ENCODE results near the gene GPR137C. TPM values are rescaled to one million over a fixed set of nuclear protein-coding genes. Genes with fewer than 3 reads are reported as not detected.
A peak's percentile ranks its signal among the peaks of the same experiment; 100 is the strongest.

Gene GPR137C, protein sequence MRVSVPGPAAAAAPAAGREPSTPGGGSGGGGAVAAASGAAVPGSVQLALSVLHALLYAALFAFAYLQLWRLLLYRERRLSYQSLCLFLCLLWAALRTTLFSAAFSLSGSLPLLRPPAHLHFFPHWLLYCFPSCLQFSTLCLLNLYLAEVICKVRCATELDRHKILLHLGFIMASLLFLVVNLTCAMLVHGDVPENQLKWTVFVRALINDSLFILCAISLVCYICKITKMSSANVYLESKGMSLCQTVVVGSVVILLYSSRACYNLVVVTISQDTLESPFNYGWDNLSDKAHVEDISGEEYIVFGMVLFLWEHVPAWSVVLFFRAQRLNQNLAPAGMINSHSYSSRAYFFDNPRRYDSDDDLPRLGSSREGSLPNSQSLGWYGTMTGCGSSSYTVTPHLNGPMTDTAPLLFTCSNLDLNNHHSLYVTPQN
- total RNA-seq: 1 to 10 TPM in 1 of 4 donors, under 1 TPM in 3; 0.39 to 1.2 (median 0.45) TPM

DNA sequence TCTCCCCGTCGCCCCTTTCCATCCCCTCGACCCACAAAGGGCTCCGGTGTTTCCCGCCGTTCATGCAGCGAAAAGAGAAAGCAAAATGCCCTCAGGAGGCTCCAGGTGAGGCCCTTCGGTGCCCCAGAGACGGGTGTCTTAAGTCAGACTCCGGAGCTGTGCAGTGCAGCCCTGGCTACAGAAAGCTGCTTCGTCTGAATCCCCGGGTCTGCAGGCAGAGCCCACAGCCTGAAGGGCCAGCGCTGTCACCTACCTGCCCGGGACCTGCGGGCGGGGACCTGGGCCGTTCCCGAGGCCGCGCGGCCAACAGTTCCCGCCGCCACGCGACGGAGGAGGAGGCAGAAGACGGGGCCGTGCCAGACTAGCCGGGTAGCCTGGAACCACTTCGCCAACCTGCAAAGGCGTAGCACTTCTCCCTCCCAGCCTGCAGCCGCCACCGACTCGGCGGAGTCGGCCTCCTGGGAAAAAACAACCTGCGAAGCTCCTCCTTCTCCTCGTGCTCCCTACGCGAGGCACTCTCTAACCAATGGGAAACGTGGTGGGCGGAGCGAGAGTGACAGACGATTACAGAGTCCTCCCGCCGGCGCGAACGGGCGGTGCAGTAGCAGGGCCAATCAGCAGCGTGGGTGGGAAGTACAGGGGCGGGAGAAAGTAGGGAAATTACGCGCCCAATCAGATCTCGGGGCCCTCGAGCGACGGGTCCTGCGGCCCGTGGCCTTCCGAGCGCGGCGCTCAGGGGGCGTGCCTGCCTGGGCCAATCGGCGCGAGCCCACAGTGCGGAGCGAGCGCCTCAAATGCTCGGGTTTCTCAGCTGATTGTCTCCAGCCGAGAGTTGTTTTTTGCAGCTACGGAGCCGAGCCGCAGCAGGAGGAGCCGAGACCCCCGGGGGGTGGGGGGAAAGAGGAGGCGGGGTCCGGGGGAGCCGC is at the start of gene GPR137C, which contains the start of gene TXNDC16:
GPR137C (plus strand) TSS at position 774 of the 926 bp plus-strand sequence. CDS start 312 bp downstream, outside the sequence.
TXNDC16 (minus strand) TSS at position 443 of the 926 bp plus-strand sequence. CDS start 8,948 bp downstream, outside the sequence.
- no peaks in the 10 kb centered on the region for H3K9me3 ChIP-seq
- peak within 1 kb of the TSS; percentile 86 to 96 (median 94) for H3K27ac ChIP-seq (replicated peaks in 1 of 4)
- no peaks in the 10 kb centered on the region for H3K36me3 ChIP-seq
- peak within 1 kb of the TSS; percentile 74 to 91 (median 82) for H3K4me3 ChIP-seq
- TF ChIP-seq EP300 (IDR thresholded peaks at IDR 0.05) (no peak), POLR2A (IDR thresholded peaks at IDR 0.05; ENCODE audit: low read depth) (peak; percentile 64), POLR2AphosphoS5 (IDR thresholded peaks at IDR 0.05) (peak; percentile 98 to 99)
- TF ChIP-seq, protein P1, sequence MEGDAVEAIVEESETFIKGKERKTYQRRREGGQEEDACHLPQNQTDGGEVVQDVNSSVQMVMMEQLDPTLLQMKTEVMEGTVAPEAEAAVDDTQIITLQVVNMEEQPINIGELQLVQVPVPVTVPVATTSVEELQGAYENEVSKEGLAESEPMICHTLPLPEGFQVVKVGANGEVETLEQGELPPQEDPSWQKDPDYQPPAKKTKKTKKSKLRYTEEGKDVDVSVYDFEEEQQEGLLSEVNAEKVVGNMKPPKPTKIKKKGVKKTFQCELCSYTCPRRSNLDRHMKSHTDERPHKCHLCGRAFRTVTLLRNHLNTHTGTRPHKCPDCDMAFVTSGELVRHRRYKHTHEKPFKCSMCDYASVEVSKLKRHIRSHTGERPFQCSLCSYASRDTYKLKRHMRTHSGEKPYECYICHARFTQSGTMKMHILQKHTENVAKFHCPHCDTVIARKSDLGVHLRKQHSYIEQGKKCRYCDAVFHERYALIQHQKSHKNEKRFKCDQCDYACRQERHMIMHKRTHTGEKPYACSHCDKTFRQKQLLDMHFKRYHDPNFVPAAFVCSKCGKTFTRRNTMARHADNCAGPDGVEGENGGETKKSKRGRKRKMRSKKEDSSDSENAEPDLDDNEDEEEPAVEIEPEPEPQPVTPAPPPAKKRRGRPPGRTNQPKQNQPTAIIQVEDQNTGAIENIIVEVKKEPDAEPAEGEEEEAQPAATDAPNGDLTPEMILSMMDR (IDR thresholded peaks at IDR 0.05): peak in 1 of 3 experiments; percentile 14
- H3K4me1 ChIP-seq: peaks cover 17 to 28% (median 28%) of the 10 kb centered on the region in 4 donors
- no peaks in the 10 kb centered on the region for H3K27me3 ChIP-seq
- WGBS: 1% methylated on average over 26 of the region's 81 CpGs
- intact Hi-C loops (cut with DNase I): loop anchor here (5.0 kb wide), 2 partner anchors 140 to 600 kb away; partner anchors contain the start of gene DDHD1
- peak; percentile 100 for DNase-seq (ENCODE audit: extremely low spot score)

DNA sequence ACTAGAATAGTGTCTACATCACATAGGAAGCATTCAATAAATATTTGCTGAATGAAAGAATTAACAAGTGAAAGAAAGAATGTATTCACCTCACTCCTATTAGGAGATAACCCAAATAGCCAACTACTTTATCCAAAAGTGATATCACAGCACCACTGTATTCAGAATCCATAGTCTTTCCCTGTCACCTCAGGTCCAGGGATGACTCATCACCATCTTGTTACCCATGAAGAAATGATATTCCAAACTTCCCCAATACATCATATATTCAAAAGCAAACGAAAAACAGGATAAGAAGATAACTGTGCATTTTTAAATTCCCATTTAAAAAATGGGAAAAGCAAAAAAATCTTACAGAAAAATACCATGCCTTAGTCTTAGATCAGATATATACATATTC is 39.4 kb upstream of the GPR137C start:
- Histone ChIP-seq H3K4me3 (no peak overlapping the region), H3K36me3 (peaks cover 0 to 32% (median 0%) of the 10 kb centered on the region in 4 donors), H3K27me3 (no peaks in the 10 kb centered on the region), H3K27ac (replicated peaks in 1 of 4) (no peak overlapping the region), H3K4me1 (no peaks in the 10 kb centered on the region), H3K9me3 (no peaks in the 10 kb centered on the region)
- TF ChIP-seq POLR2A (IDR thresholded peaks at IDR 0.05; ENCODE audit: low read depth): no peak
- TF ChIP-seq POLR2AphosphoS5 (IDR thresholded peaks at IDR 0.05): no peak
- TF ChIP-seq, protein P1 (IDR thresholded peaks at IDR 0.05): no peak
- no peak for TF ChIP-seq EP300 (IDR thresholded peaks at IDR 0.05)
- 87% methylated on average over 1 of the region's 1 CpG for WGBS
- DNase-seq (ENCODE audit: extremely low spot score): no peak
- intact Hi-C loops (cut with DNase I): no loop called here

DNA sequence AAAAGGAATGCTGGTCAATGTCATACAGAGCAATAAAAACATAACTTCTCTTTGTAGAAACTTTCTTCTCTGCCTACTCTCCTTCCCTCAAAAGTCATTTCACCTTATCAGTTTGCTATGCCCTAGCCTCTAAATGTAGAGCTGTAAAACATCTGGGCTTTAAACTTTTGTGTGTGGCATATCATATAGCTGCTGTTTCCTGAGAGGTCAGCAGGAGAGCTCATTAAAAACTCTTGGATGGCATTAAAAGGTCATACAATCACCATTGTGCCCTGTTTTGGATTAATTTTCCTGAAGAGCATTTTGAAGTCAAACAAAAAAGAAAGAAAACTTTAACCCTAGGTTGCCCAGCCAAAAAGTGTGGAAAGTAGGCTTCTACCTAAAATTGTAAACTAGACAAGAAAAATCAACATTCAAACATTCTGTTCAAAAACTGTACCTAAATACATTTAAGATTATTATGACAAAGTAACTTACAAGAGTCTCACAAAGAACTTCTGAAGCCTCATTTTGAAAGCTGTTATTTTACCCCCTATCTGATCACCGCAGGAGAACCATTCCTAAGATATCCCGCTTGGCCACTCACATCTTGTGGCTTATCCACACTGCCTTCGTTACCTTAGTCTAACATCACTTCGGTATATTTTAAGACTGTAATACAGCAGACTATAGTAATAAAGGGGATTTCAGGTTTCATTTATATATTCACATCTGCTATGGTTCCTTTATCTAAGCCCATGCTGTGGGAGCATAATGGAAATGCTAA is 38.4 kb upstream of the GPR137C start:
- intact Hi-C loops (cut with DNase I): no loop called here
- no peak for DNase-seq (ENCODE audit: extremely low spot score)
- no peaks in the 10 kb centered on the region for H3K9me3 ChIP-seq
- no peak overlapping the region for H3K27ac ChIP-seq (replicated peaks in 1 of 4)
- H3K27me3 ChIP-seq: no peaks in the 10 kb centered on the region
- H3K4me1 ChIP-seq: no peaks in the 10 kb centered on the region
- TF ChIP-seq POLR2A (IDR thresholded peaks at IDR 0.05; ENCODE audit: low read depth) (no peak), POLR2AphosphoS5 (IDR thresholded peaks at IDR 0.05) (no peak), EP300 (IDR thresholded peaks at IDR 0.05) (no peak)
- TF ChIP-seq, protein P1 (IDR thresholded peaks at IDR 0.05): no peak
- H3K4me3 ChIP-seq: no peak overlapping the region
- peaks cover 0 to 32% (median 0%) of the 10 kb centered on the region in 4 donors for H3K36me3 ChIP-seq
- WGBS: 94% methylated on average over 4 of the region's 4 CpGs

DNA sequence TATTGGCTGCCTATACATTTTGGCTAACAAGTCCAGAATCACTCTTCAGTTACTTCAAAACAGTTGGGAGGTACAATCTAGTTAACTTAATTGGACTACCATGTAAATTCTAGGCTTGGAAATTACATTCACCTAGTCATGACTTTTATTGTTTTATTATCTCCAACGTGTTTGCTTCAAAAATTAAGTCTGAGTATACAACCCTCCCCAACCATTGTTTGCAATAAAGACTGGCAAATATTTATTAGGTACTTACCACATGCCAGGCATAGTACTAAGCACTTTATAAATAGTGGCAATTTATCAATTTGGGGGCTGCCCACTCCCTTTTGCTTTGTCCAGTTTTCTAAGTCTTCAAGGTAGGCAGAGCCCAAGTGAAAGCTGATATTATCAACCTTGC is 30.6 kb upstream of the GPR137C start:
- H3K36me3 ChIP-seq: peaks cover 0 to 13% (median 0%) of the 10 kb centered on the region in 4 donors
- no peak for DNase-seq (ENCODE audit: extremely low spot score)
- H3K9me3 ChIP-seq: no peaks in the 10 kb centered on the region
- TF ChIP-seq POLR2A (IDR thresholded peaks at IDR 0.05; ENCODE audit: low read depth) (no peak), EP300 (IDR thresholded peaks at IDR 0.05) (no peak), POLR2AphosphoS5 (IDR thresholded peaks at IDR 0.05) (no peak)
- TF ChIP-seq, protein P1 (IDR thresholded peaks at IDR 0.05): no peak
- H3K27me3 ChIP-seq: no peaks in the 10 kb centered on the region
- intact Hi-C loops (cut with DNase I): no loop called here
- 86% methylated on average over 1 of the region's 1 CpG for WGBS
- H3K4me1 ChIP-seq: no peaks in the 10 kb centered on the region
- H3K27ac ChIP-seq (replicated peaks in 1 of 4): no peak overlapping the region
- H3K4me3 ChIP-seq: no peak overlapping the region
